Measurements from ENCODE around the gene PTDSS2. TPM values are rescaled to one million over a fixed set of nuclear protein-coding genes. Genes with fewer than 3 reads are reported as not detected.
"Not testable (repeated sequence)": the region's sequence is repeated elsewhere in the genome, so short reads cannot be mapped to it uniquely, and the experiment has no call there.

The PTDSS2 gene
- total RNA-seq, 1 donor from 2014 or later, result 47.3 TPM

- Histone ChIP-seq H3K27ac (ENCODE audit: low read depth, low read length) (no peak overlapping the region), H3K4me1 (ENCODE audit: insufficient read depth, low read length) (peaks cover 4% of the 10 kb centered on the region), H3K36me3 (ENCODE audit: insufficient read depth, low read length) (no peaks in the 10 kb centered on the region), H3K9ac (ENCODE audit: low read length) (no peak overlapping the region), H3K4me3 (ENCODE audit: insufficient read depth, low read depth, low read length) (no peak overlapping the region), H3K27me3 (ENCODE audit: insufficient read depth, low read length) (no peaks in the 10 kb centered on the region), H3K4me2 (ENCODE audit: low read length) (no peak overlapping the region), H4K20me1 (ENCODE audit: insufficient read depth, low read length) (no peaks in the 10 kb centered on the region), H2AFZ (ENCODE audit: low read depth, low read length) (no peak overlapping the region), H3K9me3 (ENCODE audit: insufficient read depth, low read depth, low read length) (no peaks in the 10 kb centered on the region), H3K79me2 (ENCODE audit: insufficient read depth, low read length) (no peaks in the 10 kb centered on the region)
- Mint-ChIP-seq H3K4me1 (ENCODE audit: low read depth, unreplicated experiment) (peaks cover 2% of the 10 kb centered on the region), H3K4me3 (ENCODE audit: unreplicated experiment) (peak overlapping the region; percentile 50), H3K27me3 (ENCODE audit: low read depth, unreplicated experiment) (peaks cover 11% of the 10 kb centered on the region), H3K9me3 (ENCODE audit: unreplicated experiment) (no peaks in the 10 kb centered on the region), H3K36me3 (ENCODE audit: low read depth, unreplicated experiment) (no peaks in the 10 kb centered on the region), H3K27ac (ENCODE audit: unreplicated experiment) (no peak overlapping the region)
- FAIRE-seq, result no peak
- no peak for DNase-seq (ENCODE audit: low read depth)
- no peak for TF ChIP-seq EZH2 (IDR thresholded peaks at IDR 0.05; ENCODE audit: insufficient read depth, low read length)
- TF ChIP-seq, protein P1, sequence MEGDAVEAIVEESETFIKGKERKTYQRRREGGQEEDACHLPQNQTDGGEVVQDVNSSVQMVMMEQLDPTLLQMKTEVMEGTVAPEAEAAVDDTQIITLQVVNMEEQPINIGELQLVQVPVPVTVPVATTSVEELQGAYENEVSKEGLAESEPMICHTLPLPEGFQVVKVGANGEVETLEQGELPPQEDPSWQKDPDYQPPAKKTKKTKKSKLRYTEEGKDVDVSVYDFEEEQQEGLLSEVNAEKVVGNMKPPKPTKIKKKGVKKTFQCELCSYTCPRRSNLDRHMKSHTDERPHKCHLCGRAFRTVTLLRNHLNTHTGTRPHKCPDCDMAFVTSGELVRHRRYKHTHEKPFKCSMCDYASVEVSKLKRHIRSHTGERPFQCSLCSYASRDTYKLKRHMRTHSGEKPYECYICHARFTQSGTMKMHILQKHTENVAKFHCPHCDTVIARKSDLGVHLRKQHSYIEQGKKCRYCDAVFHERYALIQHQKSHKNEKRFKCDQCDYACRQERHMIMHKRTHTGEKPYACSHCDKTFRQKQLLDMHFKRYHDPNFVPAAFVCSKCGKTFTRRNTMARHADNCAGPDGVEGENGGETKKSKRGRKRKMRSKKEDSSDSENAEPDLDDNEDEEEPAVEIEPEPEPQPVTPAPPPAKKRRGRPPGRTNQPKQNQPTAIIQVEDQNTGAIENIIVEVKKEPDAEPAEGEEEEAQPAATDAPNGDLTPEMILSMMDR (IDR thresholded peaks at IDR 0.05; ENCODE audit: insufficient read depth, low read depth, low read length), result no peak
These were observed 40.2 kb upstream of the PTDSS2 start for GRCh38 chr11:409600-410483.

- peaks cover 11% of the 10 kb centered on the region for H3K4me1 ChIP-seq (ENCODE audit: insufficient read depth, low read length)
- H3K9ac ChIP-seq (ENCODE audit: low read length); H3K36me3 ChIP-seq (ENCODE audit: insufficient read depth, low read length); DNase-seq (ENCODE audit: low read depth); FAIRE-seq; H3K4me3 ChIP-seq (ENCODE audit: insufficient read depth, low read depth, low read length); H3K27ac ChIP-seq (ENCODE audit: low read depth, low read length); H3K9me3 Mint-ChIP-seq (ENCODE audit: unreplicated experiment); H3K36me3 Mint-ChIP-seq (ENCODE audit: low read depth, unreplicated experiment); H4K20me1 ChIP-seq (ENCODE audit: insufficient read depth, low read length); H3K27ac Mint-ChIP-seq (ENCODE audit: unreplicated experiment); H3K4me3 Mint-ChIP-seq (ENCODE audit: unreplicated experiment); H2AFZ ChIP-seq (ENCODE audit: low read depth, low read length); H3K9me3 ChIP-seq (ENCODE audit: insufficient read depth, low read depth, low read length); H3K4me2 ChIP-seq (ENCODE audit: low read length); H3K79me2 ChIP-seq (ENCODE audit: insufficient read depth, low read length); H3K4me1 Mint-ChIP-seq (ENCODE audit: low read depth, unreplicated experiment); H3K27me3 ChIP-seq (ENCODE audit: insufficient read depth, low read length): not testable (repeated sequence)
- peaks cover 12% of the 10 kb centered on the region for H3K27me3 Mint-ChIP-seq (ENCODE audit: low read depth, unreplicated experiment)
These were observed 39.4 kb upstream of the PTDSS2 start for GRCh38 chr11:410711-411110.

DNA sequence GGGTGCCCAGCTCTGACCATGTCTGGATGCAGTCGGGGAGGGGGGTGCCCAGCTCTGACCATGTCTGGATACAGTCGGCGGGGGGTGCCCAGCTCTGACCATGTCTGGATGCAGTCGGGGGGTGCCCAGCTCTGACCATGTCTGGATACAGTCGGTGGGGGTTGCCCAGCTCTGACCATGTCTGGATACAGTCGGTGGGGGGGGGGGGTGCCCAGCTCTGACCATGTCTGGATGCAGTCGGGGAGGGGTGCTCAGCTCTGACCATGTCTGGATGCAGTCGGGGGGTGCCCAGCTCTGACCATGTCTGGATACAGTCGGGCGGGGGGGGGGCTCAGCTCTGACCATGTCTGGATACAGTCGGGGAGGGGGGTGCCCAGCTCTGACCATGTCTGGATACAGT, 38.6 kb upstream of the PTDSS2 start:
- not testable (repeated sequence) for H3K27ac Mint-ChIP-seq (ENCODE audit: unreplicated experiment); H3K4me3 Mint-ChIP-seq (ENCODE audit: unreplicated experiment); H3K4me2 ChIP-seq (ENCODE audit: low read length); H2AFZ ChIP-seq (ENCODE audit: low read depth, low read length); H3K79me2 ChIP-seq (ENCODE audit: insufficient read depth, low read length); H3K9ac ChIP-seq (ENCODE audit: low read length); H3K9me3 ChIP-seq (ENCODE audit: insufficient read depth, low read depth, low read length); H3K36me3 ChIP-seq (ENCODE audit: insufficient read depth, low read length); H3K27ac ChIP-seq (ENCODE audit: low read depth, low read length); H3K36me3 Mint-ChIP-seq (ENCODE audit: low read depth, unreplicated experiment); H3K27me3 ChIP-seq (ENCODE audit: insufficient read depth, low read length); H3K4me3 ChIP-seq (ENCODE audit: insufficient read depth, low read depth, low read length); H3K9me3 Mint-ChIP-seq (ENCODE audit: unreplicated experiment); DNase-seq (ENCODE audit: low read depth); H3K4me1 Mint-ChIP-seq (ENCODE audit: low read depth, unreplicated experiment); H4K20me1 ChIP-seq (ENCODE audit: insufficient read depth, low read length); FAIRE-seq
- H3K27me3 Mint-ChIP-seq (ENCODE audit: low read depth, unreplicated experiment), result peaks cover 14% of the 10 kb centered on the region
- H3K4me1 ChIP-seq (ENCODE audit: insufficient read depth, low read length), result peaks cover 15% of the 10 kb centered on the region

All from astrocyte (in vitro differentiated cells and primary cell).